ENCODE data around the gene BCL2A1. TPM values are rescaled to one million over a fixed set of nuclear protein-coding genes. Genes with fewer than 3 reads are reported as not detected.

Gene BCL2A1
- total and polyA plus RNA-seq, 10 of the 15 experiments (the other 5 are each of a cell fraction or from before 2014, with no cell fraction given), result 181 to 570 (median 321) TPM

DNA sequence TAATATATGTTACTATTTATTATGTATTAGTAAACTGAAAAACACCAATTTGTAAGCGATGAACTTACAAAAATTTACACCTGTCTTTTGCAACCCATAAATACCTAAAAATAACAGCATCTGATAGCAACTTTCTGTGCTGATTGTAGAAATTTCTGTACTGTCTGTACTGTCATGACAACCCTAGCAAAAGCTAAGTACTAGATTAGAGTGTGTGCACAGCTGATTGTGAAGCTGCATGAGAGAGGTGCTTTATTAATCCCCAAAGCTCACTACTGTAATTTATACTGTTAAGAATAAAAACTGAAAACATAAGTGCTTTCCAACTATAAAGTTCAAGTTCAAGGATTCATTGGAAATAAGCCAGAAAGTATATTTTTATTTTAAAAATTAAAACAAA lies 815 bp downstream of the BCL2A1 start:
- ATAC-seq, result peak; percentile 7; the same call in 2 of the 3 replicates
- Histone ChIP-seq H3K4me2 (ENCODE audit: control insufficient read depth, insufficient read depth) (peak overlapping the region; percentile 70), H3K27ac (ENCODE audit: control insufficient read depth, insufficient read depth) (peak overlapping the region; percentile 88), H3K4me1 (ENCODE audit: control insufficient read depth, insufficient read depth, low read length) (peaks cover 25% of the 10 kb centered on the region), H2AFZ (ENCODE audit: control insufficient read depth, low read depth, low read length) (no peak overlapping the region), H3K4me3 (peak overlapping the region; percentile 88), H3K9me3 (replicated peaks; ENCODE audit: control insufficient read depth, insufficient read depth, low read length) (no peaks in the 10 kb centered on the region), H4K20me1 (ENCODE audit: control insufficient read depth, insufficient read depth) (no peaks in the 10 kb centered on the region), H3K36me3 (ENCODE audit: control insufficient read depth in 2 of 2, insufficient read depth in 2 of 2, low read length in 1 of 2) (no peaks in the 10 kb centered on the region), H3K9ac (ENCODE audit: control insufficient read depth, insufficient read depth, low read length) (peak overlapping the region; percentile 70), H3K79me2 (ENCODE audit: control insufficient read depth, insufficient read depth, low read length) (peaks cover 58% of the 10 kb centered on the region), H3K27me3 (replicated peaks in 1 of 2; ENCODE audit: control insufficient read depth in 2 of 2, insufficient read depth in 2 of 2, low read length in 1 of 2) (no peaks in the 10 kb centered on the region)
- no peak for DNase-seq (ENCODE audit: low read depth, low spot score)
- SMC1A ChIA-PET (ENCODE audit: uncharacterized antibody, unreplicated experiment), result interaction anchor here (0.6 to 10.3 kb wide), 14 partner anchors 8 to 78 kb away, joined by 3 to 115 read pairs (median 17); partner anchors contain the start of gene MTHFS
- WGBS (ENCODE audit: insufficient coverage, insufficient replicate concordance, low lambda C conversion rate, missing lambda C conversion rate), result 3% methylated on average over 1 of the region's 1 CpG
- intact Hi-C loops (cut with micrococcal nuclease; ENCODE audit: unreplicated experiment), result loop anchor here (2.0 kb wide), 4 partner anchors 23 to 73 kb away; partner anchors contain the start of gene MTHFS
- RAD21 ChIA-PET (ENCODE audit: unreplicated experiment), result interaction anchor here (1.0 to 6.2 kb wide), 13 partner anchors 8 to 90 kb away, joined by 3 to 59 read pairs (median 14); partner anchors contain the start of gene ZFAND6
- TF ChIP-seq, protein P1, sequence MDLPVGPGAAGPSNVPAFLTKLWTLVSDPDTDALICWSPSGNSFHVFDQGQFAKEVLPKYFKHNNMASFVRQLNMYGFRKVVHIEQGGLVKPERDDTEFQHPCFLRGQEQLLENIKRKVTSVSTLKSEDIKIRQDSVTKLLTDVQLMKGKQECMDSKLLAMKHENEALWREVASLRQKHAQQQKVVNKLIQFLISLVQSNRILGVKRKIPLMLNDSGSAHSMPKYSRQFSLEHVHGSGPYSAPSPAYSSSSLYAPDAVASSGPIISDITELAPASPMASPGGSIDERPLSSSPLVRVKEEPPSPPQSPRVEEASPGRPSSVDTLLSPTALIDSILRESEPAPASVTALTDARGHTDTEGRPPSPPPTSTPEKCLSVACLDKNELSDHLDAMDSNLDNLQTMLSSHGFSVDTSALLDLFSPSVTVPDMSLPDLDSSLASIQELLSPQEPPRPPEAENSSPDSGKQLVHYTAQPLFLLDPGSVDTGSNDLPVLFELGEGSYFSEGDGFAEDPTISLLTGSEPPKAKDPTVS (IDR thresholded peaks at IDR 0.05; ENCODE audit: low read depth, low read length), result no peak
- no peak for TF ChIP-seq EGR1 (IDR thresholded peaks at IDR 0.05; ENCODE audit: borderline replicate concordance in 1 of 2, low read depth in 2 of 2, low read length in 2 of 2)
- TF ChIP-seq MXI1 (IDR thresholded peaks at IDR 0.05; ENCODE audit: low read depth, low read length), result no peak
- TF ChIP-seq ZNF622 (IDR thresholded peaks at IDR 0.05), result no peak
- TF ChIP-seq, protein P2, sequence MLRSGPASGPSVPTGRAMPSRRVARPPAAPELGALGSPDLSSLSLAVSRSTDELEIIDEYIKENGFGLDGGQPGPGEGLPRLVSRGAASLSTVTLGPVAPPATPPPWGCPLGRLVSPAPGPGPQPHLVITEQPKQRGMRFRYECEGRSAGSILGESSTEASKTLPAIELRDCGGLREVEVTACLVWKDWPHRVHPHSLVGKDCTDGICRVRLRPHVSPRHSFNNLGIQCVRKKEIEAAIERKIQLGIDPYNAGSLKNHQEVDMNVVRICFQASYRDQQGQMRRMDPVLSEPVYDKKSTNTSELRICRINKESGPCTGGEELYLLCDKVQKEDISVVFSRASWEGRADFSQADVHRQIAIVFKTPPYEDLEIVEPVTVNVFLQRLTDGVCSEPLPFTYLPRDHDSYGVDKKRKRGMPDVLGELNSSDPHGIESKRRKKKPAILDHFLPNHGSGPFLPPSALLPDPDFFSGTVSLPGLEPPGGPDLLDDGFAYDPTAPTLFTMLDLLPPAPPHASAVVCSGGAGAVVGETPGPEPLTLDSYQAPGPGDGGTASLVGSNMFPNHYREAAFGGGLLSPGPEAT (IDR thresholded peaks at IDR 0.05; ENCODE audit: low read depth), result no peak
- TF ChIP-seq LARP7 (IDR thresholded peaks at IDR 0.05), result no peak
- no peak for TF ChIP-seq CBX3 (IDR thresholded peaks at IDR 0.05; ENCODE audit: borderline replicate concordance, low read depth)
- TF ChIP-seq TBL1XR1 (IDR thresholded peaks at IDR 0.05; ENCODE audit: low read depth, low read length), result no peak
- no peak for TF ChIP-seq RCOR1 (conservative IDR thresholded peaks at IDR 0.05; ENCODE audit: low read depth, low read length)
- TF ChIP-seq SIX5 (IDR thresholded peaks at IDR 0.05; ENCODE audit: low read depth, low read length, severe bottlenecking), result no peak
- TF ChIP-seq POLR2AphosphoS2 (IDR thresholded peaks at IDR 0.05; ENCODE audit: low read depth, low read length), result no peak
- in situ Hi-C loops (cut with MboI), result no loop called here
- POLR2A ChIA-PET, result interaction anchor here (1.1 to 5.2 kb wide), 6 partner anchors 9 to 89 kb away, joined by 4 to 49 read pairs (median 6); partner anchors contain the start of gene ZFAND6
- CTCF ChIA-PET, result interaction anchor here (0.9 to 4.6 kb wide), 5 partner anchors 8 to 72 kb away, joined by 3 to 28 read pairs (median 4); no protein-coding TSS in a partner anchor
- BruUV-seq (replicated peaks), result no TSS peak
- FAIRE-seq, result no peak

Data from GM12878 (cell line).